HG03460 (cell line): Measurements from ENCODE around the gene HYKK.
A peak's percentile ranks its signal among the peaks of the same experiment; 100 is the strongest.
"Not testable (repeated sequence)": the region's sequence is repeated elsewhere in the genome, so short reads cannot be mapped to it uniquely, and the experiment has no call there.

Experiments
- ATAC-seq: cut with Tn5 transposase; IDR thresholded peaks from one replicate; pipeline ENCODE4 v1.9.1; 2021; ENCODE audit not compliant: unreplicated experiment

The HYKK gene

GRCh38 chr15:78540141-78540870 lies 32.9 kb downstream of the HYKK start, which contains the start of gene PSMA4:
Gene PSMA4, plus strand, starts transcription at chr15:78540444. Its CDS starts 1,484 bp downstream, at chr15:78541928.
- ATAC-seq, result peak; percentile 78

DNA sequence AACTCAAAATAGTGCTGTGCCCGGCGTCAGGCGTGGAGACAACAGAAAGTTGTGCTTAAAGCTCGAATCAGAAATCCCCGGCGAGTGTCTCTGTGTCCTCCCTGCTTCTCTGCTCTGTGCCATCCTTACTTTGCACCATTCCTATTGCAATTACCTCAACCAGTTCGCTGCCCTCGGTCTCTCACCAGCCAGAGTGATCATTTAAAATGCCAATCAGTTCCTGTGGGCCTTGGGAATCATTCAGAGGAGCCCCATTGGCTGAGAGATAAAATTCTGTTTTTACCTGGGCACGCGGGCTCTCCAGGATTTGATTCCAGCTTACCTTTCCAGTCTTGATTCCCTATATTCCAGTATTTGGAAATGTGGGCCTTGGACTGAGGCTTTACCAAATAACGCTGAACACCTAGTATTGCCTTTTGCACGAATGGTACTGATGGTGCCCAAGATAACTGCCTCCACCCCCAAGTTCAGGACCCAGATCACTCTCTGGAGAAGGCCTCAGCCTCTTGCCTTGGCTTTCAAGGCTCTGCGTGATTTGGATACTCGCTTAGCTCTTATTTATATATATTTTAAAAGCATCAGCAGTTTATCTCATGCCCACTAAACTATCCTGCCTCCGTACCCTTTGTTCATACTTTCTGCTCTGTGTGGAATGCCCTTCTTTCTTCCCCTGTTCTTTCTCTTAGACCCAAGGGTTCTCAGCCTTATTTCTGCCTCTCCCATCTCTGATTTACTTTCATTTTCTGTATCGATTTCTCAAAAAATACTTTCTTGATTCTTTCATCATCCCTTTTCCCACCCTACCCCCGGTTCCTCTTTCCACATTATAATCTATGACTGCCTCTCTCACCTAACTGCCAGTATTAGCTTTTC lies 33.7 kb downstream of the HYKK start:
- no peak for ATAC-seq

DNA sequence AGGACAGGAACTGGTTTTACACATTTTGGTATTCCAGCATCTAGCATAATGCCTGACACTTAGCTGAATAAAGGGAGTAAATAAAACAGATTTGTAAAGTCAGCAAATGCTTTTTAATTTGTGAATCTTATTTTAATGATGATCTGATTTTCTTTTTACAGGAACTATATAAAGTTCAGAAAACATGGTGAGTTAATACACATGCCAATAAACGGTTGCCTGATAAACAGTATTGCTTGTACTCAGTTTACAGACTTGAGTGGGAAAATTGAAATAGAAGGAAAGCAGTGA lies 34.3 kb downstream of the HYKK start:
- ATAC-seq, result no peak

- no peak for ATAC-seq
These were observed 35.3 kb downstream of the HYKK start for GRCh38 chr15:78542647-78543046.

DNA sequence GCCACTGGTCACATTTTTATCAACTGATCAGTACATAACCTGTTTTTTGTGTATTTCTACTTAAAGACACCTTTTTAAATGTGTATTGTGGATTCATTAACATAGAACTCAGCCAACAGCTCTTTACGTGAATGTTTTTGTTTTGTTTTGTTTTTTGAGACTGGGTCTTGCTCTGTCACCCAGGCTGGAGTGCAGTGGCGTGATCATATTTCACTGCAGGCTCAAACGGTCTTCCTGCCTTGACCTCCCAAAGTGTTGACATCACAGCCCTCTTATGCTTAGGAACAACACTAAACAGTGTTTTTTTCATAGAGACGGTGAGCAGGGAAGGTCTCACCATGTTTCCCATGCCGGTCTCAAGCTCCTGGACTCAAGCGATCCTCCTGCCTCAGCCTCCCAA lies 42.8 kb downstream of the HYKK start:
- no peak for ATAC-seq

DNA sequence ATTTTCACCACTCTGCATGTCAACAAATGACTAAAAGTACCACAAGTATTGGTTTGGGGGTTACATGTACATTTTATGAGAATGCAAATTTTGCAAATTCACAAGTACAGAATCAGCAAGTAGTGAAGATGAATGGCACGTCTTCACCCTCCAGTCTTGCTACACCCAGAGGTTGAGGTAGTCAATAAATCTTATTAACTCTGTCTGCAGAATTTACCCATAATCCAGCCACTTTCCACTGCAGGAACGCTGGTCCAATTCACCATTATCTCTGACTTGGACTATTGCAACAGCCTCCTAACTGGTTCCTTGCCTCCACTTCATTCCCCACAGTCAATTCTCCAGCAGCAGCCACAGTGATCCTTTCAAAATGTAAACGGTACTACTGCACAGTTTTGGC lies 43.4 kb downstream of the HYKK start:
- no peak for ATAC-seq

- no peak for ATAC-seq
These were observed 44.5 kb downstream of the HYKK start for GRCh38 chr15:78551902-78552301.

GRCh38 chr15:78552597-78552996 lies 45.2 kb downstream of the HYKK start:
- ATAC-seq, result no peak

GRCh38 chr15:78560201-78560600 lies 52.8 kb downstream of the HYKK start:
- ATAC-seq, result not testable (repeated sequence)

DNA sequence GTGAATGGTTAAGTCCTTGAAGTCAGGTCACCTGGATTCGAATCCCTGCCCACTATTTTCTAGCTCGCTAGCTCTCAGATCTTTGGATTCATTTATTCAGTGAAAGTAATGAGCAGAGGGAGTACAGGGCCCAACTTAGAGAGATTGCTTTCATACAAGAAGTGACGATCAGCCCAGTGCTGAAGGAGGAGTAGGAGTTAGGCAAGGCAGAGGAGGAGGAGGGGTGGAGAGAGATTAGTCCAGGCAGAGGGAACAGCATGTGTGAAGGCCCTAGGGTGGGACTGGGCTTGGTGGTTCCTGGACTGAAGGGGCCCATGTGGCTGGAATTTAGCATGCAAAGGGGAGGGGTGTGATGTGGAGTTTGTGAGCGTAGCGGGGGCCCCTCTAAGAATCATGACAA lies 54.1 kb downstream of the HYKK start:
- ATAC-seq, result no peak

GRCh38 chr15:78563092-78563491 lies 55.7 kb downstream of the HYKK start:
- no peak for ATAC-seq

GRCh38 chr15:78564743-78565096 lies 57.3 kb downstream of the HYKK start:
- peak; percentile 15 for ATAC-seq

DNA sequence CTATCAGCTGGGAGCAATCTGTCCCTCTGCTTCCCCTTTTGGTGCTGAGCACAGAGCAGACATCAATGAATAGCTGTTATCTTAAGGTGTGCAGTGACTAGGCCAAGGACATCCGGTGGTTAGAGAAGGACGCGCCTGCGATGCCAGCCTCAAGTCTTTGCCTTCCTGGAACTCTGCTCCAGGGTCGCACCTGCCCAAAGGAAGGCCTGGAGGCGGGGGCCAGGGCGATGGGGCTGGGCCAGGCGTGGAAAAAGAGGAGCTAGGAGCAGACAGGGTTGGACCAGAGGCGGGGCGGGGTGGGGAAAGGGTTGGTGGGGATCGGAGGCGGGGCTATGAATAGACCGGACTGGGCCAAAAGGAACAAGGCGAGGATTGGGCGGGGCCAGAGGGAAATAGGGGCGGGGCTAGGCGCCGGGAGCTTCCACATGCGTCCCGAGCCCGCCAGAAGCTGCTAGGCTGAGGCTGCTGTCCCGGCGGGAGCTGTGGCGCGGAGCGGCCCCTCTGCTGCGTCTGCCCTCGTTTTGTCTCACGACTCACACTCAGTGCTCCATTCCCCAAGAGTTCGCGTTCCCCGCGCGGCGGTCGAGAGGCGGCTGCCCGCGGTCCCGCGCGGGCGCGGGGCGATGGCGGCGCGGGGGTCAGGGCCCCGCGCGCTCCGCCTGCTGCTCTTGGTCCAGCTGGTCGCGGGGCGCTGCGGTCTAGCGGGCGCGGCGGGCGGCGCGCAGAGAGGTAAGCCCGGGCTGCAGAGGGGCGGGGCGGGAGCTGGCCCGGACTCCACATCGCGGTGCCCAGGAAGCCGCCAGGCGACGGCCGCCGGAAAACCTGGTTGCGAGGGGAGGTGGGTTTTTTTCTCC lies 57.9 kb downstream of the HYKK start, which contains the start of gene CHRNA5:
Gene CHRNA5, plus strand, starts transcription at position 424 of the 854 bp plus-strand sequence. Its CDS starts 200 bp downstream, at position 624.
- peak; percentile 63 for ATAC-seq

DNA sequence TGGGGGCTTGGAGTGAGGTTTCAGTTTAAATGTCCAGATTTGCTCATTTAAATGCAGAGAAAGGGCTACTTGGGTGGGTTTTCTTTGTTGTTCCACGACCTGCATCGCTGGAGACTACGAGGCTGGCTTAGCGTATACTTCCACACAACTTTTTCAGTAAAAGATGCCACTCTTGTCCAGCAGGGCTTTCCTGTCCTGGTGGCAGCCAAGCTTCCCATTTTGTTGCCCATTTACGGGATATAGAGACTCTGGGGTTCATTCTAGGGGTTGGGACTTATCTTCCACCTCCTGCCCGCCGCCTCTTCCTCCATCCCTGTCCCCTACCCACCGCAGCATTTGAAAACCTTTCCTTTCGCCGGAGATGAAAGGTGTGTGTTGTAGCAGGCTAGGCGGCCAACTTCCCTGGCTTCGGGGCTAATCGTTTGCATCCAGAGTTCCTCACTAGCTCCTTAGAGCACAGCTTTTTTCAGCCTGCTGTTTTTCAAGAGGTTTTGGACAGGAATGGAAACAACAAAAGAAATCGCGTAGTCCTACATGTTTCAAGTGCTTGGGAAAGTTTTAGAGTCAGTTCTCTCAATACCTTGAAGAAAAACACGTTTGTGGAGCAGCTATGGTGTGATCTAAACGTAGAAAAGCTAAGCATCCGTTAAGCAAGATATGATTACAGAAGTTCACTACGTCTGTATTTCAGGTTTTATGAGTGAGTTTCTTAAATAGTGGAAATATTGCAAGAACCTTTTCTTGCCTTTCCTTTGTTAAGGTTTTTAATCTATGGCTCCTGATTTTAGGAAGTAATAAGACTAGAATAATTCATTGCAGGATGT lies 58.8 kb downstream of the HYKK start:
- peak; percentile 20 for ATAC-seq

- ATAC-seq, result no peak
These were observed 60.2 kb downstream of the HYKK start for GRCh38 chr15:78567531-78567930.

DNA sequence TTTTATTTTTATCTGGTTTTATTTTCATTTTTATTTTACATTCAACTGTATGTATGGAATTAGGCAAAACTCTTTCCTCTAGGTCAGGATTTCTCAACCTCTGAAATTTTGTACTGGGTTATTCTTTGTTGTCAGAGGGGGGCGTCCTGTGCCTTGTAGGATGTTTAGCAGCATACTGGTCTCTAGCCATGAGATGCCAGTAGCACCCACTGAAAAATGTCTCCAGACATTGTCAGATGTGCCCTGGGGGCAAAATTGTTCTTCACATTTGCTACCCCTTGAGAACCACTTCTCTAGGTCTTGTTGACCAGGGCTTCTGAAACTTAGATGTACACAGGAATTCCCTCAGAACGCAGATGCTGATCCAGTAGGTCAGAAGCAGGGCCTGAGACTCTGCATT lies 63.3 kb downstream of the HYKK start:
- no peak for ATAC-seq

DNA sequence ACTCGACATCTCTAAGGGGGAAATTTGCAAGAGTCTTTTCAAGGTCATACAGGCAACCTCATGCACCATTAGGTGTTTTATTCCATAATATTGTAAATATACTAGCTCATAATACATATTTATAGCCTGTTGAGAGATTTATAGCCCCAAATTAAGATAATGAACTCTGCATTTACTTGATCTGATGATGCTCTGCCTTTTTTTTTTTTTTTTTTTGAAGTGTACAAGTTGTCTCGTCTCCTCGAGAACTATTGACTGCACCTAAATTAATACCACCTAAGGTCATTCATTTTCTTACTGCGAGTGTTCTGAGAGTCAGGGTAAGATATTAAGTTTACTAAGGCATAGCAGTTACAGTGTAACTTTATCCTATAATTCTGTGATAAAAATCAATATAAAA lies 64.0 kb downstream of the HYKK start:
- no peak for ATAC-seq

DNA sequence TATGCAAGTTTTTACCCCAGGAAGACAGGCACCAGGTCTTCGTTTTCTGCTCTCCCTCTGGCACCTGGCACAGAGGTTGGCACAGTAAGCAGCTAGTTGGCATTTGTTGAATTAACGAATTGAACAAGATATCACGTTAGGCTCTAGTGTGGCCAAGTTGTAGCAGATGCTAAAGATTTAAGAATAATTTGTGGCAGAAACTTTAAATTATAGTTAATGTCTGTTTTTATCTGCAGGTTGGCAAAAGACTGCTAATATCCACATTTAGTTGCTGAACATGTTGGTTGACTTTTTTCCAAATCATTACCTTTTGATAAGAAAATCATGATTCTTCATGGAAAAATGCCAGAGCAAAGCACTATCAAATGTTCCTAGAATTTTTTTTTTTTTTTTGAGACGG lies 66.0 kb downstream of the HYKK start:
- no peak for ATAC-seq

- ATAC-seq, result no peak
These were observed 67.6 kb downstream of the HYKK start for GRCh38 chr15:78574944-78575343.
